HUDEP-2 (cell line): ENCODE results near the gene ZFP36L1.
"Not testable (repeated sequence)": the region's sequence is repeated elsewhere in the genome, so short reads cannot be mapped to it uniquely, and the experiment has no call there.

Source experiments
- DNase-seq, 76 experiments: peaks; one replicate each; lab custom pipeline; 2025; ENCODE audit not compliant: unreplicated experiment in 76 of 76; lab: John Stamatoyannopoulos, UW

Gene ZFP36L1

GRCh38 chr14:68768316-68768715 is 24.6 kb downstream of the ZFP36L1 start:
- no peak for DNase-seq

- no peak for DNase-seq
Measured at GRCh38 chr14:68767248-68767645, 25.6 kb downstream of the ZFP36L1 start.

GRCh38 chr14:68766299-68767247 is 26.3 kb downstream of the ZFP36L1 start:
- DNase-seq = no peak

- DNase-seq = not testable (repeated sequence)
Measured at GRCh38 chr14:68763843-68764242, 29.0 kb downstream of the ZFP36L1 start.

- peak in 69 of 76 experiments; percentile 9 to 79 (median 47) for DNase-seq
Measured at GRCh38 chr14:68762953-68763764, 29.7 kb downstream of the ZFP36L1 start.

- DNase-seq = no peak
Measured at GRCh38 chr14:68761391-68761790, 31.5 kb downstream of the ZFP36L1 start.

GRCh38 chr14:68760761-68761160 is 32.1 kb downstream of the ZFP36L1 start:
- DNase-seq = no peak

GRCh38 chr14:68759937-68760336 is 32.9 kb downstream of the ZFP36L1 start:
- no peak for DNase-seq

GRCh38 chr14:68759017-68759560 is 33.8 kb downstream of the ZFP36L1 start:
- no peak for DNase-seq

GRCh38 chr14:68758301-68758700 is 34.6 kb downstream of the ZFP36L1 start:
- peak in 31 of 76 experiments; percentile 5 to 43 (median 20) for DNase-seq

- DNase-seq = peak in 2 of 76 experiments; percentile 9 to 19
Measured at GRCh38 chr14:68757618-68758081, 35.2 kb downstream of the ZFP36L1 start.

GRCh38 chr14:68756734-68757133 is 36.1 kb downstream of the ZFP36L1 start:
- no peak for DNase-seq

GRCh38 chr14:68756000-68756481 is 36.8 kb downstream of the ZFP36L1 start:
- no peak for DNase-seq

- DNase-seq = no peak
Measured at GRCh38 chr14:68755016-68755353, 37.9 kb downstream of the ZFP36L1 start.

GRCh38 chr14:68753690-68754089 is 39.2 kb downstream of the ZFP36L1 start:
- DNase-seq = no peak

- DNase-seq = no peak
Measured at GRCh38 chr14:68752271-68753006, 40.4 kb downstream of the ZFP36L1 start.

- DNase-seq = no peak
Measured at GRCh38 chr14:68749487-68750475, 43.1 kb downstream of the ZFP36L1 start.

GRCh38 chr14:68748691-68749090 is 44.2 kb downstream of the ZFP36L1 start:
- DNase-seq = no peak

- DNase-seq = no peak
Measured at GRCh38 chr14:68748260-68748659, 44.6 kb downstream of the ZFP36L1 start.
